ENCODE results near the gene ANKRD28.

GRCh38 chr3:15778332-15778858 is 19.4 kb downstream of the ANKRD28 start:
- no peak for TF ChIP-seq CTCF (IDR thresholded peaks at IDR 0.05)
- TF ChIP-seq POLR2A (IDR thresholded peaks at IDR 0.05): no peak
